GM18873 (cell line): ENCODE results near the gene TMEM51.

Experiments used
- ATAC-seq: cut with Tn5 transposase; IDR thresholded peaks from one replicate; pipeline ENCODE4 v1.9.1; 2021; ENCODE audit warnings: mild to moderate bottlenecking, moderate library complexity, moderate number of reproducible peaks; ENCODE audit not compliant: unreplicated experiment, low FRiP score

Gene TMEM51

DNA sequence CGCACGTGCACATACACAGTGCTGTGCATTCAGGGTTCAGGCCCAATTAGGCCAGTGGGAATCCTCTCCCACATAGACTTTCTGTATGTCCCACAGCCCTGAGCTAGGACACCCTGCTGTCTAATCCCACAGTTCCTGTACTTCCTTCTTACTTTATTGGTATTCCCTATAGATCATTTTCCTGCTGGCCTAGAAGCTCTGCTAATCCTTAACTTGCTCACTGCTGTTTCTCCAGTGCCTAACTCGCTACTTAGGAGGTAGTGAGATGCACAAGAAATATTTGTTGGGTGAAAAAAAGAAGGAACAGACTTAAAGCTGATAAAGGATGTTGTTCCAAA, 59.4 kb downstream of the TMEM51 start:
- no peak for ATAC-seq

DNA sequence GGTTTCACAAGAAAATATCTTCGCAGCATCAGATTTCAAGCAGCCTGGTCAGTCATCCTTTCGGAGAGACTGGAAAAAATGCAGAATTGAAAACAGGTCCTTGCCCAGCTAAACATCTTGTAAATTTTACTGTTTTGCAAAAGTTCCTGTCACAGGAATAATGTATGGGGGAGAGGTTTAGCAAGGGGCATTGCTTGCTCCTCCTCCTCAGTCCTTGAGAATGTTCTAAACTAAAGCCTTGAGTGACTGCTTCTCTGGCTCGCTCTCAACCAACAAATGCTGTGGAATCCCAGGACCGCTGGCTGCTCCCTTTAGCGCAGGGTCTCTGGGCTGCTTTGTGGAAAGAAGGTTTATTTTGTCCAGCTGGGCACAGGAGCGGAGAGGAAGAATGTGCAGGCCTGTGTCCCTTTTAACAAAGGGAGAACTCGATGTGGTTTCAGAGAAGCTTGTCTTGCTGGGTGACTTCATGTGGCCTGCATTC, 59.8 kb downstream of the TMEM51 start:
- no peak for ATAC-seq

DNA sequence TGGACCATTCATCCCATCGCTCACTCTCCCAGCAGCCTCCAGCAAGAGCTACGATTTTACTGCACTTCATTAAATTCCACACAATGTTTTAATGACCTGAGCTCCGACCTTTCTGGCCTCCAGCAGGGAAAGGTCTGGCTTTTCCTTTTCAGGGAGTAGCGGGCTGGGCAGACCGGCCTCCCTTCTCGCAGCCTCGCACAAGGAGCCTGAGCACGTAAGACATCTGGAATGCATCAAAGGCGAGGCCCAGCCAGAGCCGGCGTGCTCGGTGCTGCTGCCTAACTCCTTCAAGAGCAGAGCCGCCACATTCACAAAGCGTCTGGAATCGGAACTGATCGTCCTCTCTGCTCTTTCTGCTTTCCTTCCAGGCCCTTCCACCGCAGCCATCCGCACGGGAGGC, 61.0 kb downstream of the TMEM51 start:
- ATAC-seq, result no peak

DNA sequence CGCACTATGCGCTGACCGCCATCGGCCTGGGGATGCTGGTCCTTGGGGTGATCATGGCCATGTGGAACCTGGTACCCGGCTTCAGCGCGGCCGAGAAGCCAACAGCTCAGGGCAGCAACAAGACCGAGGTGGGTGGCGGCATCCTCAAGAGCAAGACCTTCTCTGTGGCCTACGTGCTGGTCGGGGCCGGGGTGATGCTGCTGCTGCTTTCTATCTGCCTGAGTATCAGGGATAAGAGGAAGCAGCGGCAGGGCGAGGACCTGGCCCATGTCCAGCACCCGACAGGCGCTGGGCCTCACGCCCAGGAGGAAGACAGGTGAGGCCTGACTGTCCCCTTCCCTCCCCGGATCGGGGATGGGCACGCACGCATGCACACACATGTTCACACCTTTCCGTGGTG, 61.6 kb downstream of the TMEM51 start:
- no peak for ATAC-seq

DNA sequence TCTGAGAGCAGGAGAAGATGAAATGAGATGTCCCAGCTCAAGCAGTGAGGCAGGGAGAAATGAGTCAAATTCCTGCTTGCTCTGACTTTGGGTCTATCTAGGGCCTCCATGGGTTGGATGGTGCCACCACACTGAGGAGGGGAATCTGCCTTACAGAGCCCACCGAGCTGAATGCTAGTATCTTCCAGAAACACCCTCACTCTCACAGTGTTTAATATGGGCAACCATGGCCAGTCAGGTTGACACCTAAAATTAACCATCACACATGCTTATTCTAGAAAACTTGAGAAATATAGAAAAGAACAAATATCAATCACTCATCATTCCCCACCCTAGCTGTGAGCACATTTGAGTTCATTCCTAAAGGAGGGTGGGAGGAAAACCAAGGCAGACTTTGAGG, 64.1 kb downstream of the TMEM51 start:
- ATAC-seq, result no peak

DNA sequence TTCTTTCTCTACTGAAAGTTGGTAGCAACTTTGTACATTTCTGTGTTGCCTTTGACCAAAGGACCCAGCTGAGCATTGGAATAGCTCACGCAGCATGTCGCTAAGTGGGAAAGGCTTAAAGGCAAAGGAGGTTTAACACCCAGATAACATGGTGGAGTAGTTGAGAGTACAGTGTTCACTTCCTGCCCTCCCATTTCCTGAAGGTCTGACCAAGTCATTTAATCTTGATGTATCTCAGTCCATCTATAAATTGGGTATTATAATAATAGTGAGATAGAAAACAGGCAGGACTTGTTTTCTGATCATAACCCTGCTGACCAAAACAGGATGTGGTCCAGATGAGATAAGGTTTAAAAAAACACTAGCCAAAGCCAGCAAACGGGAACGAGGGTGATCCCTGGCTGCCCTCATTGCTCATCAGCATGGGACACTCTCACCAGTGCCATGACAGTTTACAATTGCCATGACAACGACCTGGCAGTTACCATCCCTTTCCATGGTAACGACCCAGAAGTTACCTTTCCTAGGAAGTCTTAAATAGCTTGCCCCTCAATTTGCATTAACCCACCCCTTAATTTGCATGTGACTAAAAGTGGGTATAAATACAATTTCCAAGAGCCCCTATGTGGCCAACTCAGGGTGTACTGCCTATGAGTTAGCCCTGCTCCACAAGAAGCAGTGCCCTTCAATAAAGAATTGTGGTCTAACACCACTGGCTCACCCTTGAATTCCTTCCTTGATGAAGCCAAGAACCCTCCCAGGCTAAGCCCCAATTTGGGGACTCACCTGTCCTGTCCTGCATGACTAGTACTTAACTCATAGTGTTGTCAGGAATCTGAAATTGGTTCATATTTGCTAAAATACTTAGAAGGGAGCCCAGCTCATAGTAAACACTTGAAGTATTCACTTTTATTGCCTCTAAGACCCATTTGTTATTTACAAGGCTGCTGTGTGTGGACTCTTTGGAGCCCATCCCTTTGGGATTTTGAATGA, 65.0 kb downstream of the TMEM51 start:
- ATAC-seq, result no peak

DNA sequence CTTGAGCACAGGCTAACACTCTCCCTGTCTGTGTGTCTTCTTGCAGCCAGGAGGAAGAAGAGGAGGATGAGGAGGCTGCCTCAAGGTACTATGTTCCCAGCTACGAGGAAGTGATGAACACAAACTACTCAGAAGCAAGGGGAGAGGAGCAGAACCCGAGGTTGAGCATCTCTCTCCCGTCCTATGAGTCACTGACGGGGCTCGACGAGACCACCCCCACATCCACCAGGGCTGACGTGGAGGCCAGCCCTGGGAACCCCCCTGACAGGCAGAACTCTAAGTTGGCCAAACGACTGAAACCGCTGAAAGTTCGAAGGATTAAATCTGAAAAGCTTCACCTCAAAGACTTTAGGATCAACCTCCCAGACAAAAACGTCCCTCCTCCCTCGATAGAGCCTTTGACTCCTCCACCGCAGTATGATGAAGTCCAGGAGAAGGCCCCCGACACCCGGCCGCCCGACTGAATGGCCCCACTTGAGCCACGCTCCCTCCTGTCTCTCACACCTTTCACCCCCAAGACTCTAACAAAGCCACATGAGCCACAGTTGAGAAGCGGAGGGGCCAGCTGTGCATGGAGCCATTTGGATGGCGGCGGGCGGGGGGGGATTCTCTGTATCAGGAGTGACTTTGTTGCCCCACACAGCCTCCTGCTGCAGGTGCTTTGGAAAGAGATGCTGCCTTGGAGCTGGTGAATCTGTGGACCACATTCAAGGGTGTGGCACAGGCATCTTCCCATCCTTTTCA, 65.9 kb downstream of the TMEM51 start:
- no peak for ATAC-seq

DNA sequence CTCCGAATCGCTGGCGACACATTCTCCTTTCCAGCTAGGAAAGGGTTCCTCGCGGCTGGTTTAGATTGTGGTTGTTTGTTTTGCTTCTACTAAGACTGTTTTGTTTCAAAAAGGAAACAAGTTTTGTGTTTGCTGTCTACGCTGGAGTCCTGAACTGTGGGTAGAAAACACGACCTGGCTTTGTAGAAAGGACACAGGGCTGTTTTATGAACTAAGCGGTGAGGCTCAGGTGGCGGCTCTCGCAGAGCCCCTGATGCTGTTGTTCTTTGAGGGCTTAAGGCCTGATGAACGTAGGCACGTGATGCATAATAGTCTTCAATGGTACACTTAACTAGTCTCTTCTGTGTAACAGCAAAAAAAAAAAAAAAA, 66.5 kb downstream of the TMEM51 start:
- no peak for ATAC-seq

DNA sequence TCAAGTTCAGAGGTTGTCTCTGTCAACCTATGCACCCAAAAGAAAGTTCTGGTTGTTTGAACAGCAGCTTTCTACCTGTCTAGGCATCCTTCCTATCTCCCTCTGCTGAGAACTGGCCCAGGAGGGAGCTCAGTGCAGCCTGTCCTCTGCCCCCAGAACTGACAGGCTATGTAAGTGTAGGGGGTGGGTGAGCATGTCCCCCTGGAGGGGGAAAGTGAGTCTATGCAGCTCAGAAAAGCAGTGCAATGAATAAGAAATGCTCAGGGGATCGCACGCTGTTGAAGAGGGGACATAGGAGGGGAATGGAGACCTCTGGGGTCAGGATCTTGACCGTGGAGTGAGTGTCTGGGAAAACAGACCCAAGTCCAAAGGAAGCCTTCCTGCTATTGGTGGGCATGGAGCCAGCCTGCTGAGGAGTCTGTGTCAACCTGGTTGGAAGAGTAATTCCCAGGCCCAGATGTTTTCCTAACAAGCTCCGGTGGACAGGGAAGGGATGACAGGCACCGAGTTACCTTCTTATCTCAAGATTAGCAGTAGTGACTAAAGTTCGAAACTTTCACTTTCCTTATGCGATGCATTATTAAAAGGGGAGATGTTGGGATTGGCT, 67.4 kb downstream of the TMEM51 start:
- ATAC-seq, result no peak

DNA sequence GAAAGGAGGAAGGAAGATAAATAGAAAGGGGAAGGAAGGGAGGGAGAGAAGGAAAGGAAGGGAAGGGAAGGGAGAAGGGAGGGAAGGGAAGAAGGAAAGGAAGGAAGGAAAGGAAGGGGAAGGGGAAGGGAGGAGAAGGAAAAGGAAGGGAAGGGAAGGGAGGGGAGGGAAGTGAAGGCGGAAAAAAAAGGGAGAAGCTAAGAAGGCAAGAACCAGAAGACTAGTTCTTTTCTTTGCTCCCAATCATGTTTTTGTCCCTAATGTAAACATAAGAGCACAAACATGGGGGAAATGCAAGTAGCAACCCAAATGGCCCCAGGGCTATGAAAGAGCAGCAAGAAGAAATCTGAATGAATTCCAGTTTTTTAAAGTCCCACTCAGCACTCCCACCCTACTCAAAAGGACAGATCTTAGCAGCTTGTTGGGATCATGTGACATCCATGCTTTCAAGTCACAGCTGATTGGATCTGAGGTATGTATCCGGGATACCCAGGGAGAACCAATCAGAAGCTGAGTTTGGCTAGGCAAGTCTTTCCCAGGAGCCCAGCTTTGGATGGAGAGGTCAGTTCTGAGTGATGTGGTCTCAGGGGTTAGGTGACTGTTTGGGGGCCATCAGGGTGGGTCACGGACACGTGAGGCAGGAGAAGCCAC, 69.2 kb downstream of the TMEM51 start:
- ATAC-seq, result no peak

DNA sequence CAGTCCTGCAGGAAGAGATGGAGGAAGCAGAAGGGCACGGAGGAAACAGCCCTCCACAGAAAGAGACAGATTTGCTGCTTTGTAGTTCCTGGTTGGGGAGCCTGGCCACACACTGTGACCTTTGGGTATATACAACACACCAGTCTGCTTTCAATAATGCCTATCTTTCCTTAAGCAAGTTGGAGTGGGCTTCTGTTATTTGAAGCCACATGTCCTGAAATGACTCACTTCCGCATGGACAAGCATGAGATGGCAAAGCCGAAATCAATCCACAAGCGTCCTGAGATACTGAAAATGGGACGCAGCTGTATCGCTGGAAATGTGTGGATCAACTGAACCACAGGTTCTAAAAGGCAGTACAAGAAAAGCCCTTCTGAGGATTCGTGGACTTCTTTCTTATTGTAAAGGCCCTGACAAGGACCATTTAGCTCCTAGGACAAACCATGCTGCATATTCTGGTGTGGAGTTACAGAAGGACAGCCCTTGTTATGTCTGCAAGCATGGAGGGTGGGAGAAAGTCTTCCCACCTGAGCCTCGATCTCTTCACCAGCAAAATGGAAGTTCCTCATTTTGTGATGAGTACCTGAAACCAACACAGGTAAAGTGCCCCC, 70.8 kb downstream of the TMEM51 start:
- no peak for ATAC-seq

DNA sequence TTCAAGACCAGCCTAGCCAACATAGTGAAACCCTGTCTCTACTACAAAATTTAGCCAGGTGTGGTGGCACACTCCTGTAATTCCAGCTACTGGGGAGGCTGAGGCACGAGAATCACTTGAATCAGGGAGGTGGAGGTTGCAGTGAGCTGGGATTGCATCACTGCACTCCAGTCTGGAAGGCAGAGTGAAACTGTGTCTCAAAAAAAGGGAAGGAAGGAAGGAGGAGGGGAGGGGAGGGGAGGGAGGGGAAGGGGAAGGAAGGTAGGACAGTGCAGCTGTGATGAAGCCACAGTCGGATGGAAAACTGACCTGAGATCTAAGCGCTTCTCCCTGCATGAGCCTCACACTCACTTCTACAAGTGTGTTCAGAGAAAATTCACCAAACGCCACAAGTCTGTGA, 71.4 kb downstream of the TMEM51 start:
- no peak for ATAC-seq

DNA sequence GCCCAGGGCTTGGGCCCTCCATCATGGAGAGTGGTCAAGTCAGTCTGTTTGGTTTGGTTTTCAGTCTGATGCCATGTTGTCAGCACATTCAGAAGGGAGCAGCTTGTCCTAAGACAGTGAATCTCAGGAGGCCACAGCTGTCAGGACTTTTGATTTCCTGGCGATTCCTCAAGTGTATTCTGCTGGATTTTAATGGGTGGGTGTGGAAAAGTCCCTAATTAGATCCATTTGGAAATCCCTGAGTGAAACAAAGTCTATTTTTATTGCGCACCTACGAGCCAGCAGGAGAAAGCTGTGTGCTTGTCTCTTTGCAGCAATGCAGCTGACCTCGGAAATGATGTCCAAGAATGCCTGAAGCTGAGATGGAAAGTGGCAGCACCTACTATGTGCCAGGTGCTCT, 71.9 kb downstream of the TMEM51 start:
- ATAC-seq, result no peak

DNA sequence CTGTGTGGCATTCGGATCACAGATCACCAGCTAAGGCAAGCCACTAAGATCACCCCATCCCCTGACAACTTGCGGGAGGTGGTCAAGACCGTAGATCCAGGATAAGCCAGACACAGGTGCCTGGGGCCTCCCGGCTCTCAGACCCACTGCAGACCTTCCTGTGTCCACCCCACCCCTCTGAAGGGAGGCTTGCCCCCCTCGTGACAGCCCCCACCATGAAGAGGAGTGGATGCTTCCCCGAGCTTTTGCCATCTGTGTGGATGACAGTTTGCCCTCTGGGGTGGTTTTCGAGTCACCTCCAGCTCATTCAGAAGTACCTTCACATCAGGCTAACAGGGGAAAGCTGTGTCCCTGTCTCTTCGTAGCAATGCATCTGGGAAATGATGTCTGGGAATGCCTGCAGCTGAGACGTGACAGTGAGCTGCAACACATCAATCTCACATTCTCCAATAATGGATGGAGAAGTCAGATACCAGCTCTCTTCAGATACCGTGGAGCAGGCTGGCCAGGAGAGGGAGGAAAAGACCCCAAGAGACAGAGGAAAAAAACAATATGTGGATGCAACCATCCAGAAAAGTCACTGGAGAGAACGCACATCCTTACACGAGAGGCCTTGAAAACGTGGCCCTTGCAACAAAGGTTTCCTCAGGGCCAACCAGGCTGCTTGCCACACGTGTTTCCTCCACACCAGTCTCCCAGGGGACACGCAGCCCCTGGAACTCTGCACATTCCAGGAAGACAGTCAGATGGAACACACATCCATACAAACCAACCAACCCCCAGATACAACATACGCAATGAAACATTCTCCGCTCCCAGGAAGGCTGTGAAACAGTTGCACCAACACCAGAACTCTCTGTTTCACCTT, 73.1 kb downstream of the TMEM51 start:
- ATAC-seq, result no peak

DNA sequence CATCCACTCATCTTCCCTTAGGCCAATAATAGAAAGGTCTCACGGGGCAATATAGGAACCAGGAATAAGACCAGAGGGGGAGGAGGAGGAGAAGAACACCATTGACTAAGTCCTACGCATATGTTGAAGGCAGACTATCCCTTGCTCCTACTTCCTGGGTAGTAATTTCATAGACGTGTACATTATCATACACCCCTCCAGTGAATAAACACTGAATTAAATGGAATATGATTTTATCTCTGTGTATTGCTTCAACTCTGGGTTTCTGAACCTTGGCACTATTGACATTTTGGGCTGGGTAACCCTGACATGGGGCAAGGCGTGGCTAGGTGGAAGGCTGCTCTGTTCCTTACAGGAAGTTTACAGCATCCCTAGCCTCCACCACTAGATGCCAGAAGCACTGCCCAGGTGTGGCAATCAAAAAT, 76.2 kb downstream of the TMEM51 start:
- ATAC-seq, result no peak

DNA sequence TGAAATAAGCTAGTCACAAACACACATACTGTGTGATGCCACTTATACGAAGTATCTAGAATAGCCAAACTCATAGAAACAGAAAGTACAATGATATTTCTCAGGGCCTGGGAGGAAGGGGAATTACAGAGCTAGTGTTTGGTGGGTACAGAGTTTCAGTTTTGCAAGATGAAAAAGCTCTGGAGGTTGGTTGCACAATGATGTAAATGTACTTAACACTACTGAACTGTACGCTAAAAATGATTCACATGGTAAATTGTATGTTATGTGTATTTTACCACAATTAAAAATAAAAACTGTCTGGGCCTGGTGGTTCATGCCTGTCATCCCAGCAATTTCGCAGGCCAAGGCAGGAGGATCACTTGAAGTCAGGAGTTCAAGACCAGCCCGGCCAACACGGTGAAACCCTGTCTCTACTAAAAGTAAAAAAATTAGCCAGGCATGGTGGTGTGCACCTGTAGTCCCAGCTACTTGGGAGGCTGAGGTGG, 78.2 kb downstream of the TMEM51 start:
- no peak for ATAC-seq

DNA sequence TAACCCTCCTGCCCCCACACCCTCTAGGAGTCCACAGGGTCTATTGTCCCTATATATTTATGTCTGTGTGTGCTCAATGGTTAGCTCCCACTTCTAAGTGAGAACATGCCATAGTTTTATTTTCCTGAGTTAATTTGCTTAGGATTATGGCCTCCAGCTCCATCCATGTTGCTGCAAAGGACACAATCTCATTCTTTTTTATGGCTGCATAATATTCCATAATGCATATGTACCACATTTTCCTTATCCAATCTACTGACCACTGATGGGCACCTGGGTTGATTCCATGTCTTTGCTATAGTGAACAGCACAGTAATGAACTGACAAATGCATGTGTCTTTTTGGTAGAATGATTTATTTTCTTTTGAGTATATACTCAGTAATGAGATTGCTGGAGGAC, 80.1 kb downstream of the TMEM51 start:
- ATAC-seq, result no peak

DNA sequence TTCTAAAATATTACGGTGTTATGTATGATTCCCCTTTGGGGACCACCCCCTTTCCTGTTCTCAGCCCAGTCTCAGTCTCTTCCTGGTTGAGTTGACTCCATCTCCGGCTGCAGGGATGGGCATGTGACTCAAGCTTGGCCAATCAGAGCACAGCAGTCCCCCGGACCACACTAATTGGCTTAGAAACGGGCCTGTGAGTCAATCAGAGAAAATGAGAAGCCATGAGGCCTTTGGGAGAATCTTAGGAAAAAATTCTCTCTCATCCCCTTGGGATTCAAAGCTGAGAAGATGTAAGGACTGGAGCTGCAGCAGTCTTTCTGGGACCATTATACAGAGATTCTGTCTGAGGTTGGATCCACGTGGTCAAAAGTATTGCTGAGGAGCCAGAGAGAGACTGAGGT, 82.8 kb downstream of the TMEM51 start:
- no peak for ATAC-seq

DNA sequence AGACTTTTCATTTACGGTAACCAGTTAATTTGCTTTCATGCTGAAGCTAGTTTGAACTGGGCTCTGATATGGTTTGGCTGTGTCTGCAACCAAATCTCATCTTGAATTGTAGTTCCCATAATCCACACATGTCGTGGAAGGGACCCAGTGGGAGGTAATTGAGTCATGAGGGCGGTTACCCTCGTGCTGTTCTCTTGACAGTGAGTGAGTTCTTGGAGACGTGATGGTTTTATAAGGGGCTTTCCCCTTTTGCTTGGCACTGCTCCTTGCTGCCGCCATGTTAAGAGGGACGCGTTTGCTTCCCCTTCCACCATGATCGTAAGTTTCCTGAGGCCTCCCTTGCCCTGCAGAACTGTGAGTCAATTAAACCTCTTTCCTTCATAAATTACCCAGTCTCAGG, 83.2 kb downstream of the TMEM51 start:
- ATAC-seq, result no peak
